LNCaP clone FGC (cell line): ENCODE results near the gene KAT6B.

Source experiments
- DNase-seq: peaks from one replicate; pipeline ENCODE4 v3.0.0-alpha.2; 2011; ENCODE audit warnings: low read depth
- H3K4me3 ChIP-seq: 2 replicates; pipeline ENCODE4 v1.5.1; 2011; ENCODE audit warnings: mild to moderate bottlenecking, low read depth, low read length, control low read depth
- TF ChIP-seq, protein P1 (sequence below): IDR thresholded peaks from 2 replicates; pipeline ENCODE4 v1.5.1; 2012; ENCODE audit warnings: mild to moderate bottlenecking; ENCODE audit not compliant: control insufficient read depth, insufficient read depth; ENCODE audit errors: extremely low read depth

KAT6B gene

DNA sequence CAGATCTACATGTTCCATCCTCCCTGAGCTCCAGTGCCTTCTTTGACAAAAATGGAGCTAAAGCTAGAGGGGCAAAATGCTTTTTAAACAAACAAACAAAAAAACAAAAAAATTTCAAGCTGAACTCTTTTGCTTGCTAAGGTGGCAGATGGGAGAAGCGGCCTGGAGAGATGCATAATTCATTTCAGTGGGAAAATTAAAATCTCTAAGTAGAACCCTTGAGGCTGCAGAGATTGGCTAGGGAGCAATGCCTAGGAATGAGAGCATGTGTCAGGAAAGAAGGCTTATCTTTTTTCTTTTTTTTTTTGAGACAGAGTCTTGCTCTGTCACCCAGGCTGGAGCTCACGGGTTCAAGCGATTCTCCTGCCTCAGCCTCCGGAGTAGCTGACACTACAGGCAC lies 238.7 kb downstream of the KAT6B start:
- no peak for DNase-seq
- TF ChIP-seq, protein P1, sequence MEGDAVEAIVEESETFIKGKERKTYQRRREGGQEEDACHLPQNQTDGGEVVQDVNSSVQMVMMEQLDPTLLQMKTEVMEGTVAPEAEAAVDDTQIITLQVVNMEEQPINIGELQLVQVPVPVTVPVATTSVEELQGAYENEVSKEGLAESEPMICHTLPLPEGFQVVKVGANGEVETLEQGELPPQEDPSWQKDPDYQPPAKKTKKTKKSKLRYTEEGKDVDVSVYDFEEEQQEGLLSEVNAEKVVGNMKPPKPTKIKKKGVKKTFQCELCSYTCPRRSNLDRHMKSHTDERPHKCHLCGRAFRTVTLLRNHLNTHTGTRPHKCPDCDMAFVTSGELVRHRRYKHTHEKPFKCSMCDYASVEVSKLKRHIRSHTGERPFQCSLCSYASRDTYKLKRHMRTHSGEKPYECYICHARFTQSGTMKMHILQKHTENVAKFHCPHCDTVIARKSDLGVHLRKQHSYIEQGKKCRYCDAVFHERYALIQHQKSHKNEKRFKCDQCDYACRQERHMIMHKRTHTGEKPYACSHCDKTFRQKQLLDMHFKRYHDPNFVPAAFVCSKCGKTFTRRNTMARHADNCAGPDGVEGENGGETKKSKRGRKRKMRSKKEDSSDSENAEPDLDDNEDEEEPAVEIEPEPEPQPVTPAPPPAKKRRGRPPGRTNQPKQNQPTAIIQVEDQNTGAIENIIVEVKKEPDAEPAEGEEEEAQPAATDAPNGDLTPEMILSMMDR = no peak

GRCh38 chr10:75066271-75066670 lies 239.9 kb downstream of the KAT6B start:
- H3K4me3 ChIP-seq = no peak overlapping the region
- TF ChIP-seq, protein P1 = no peak
- no peak for DNase-seq

More for the DNA sequence above, 238.7 kb downstream of the KAT6B start:
- no peak overlapping the region for H3K4me3 ChIP-seq

GRCh38 chr10:75067272-75067671 lies 240.9 kb downstream of the KAT6B start:
- H3K4me3 ChIP-seq = no peak overlapping the region
- TF ChIP-seq, protein P1 = no peak
- DNase-seq = no peak

- H3K4me3 ChIP-seq = no peak overlapping the region
- DNase-seq = no peak
- TF ChIP-seq, protein P1 = no peak
Observed at GRCh38 chr10:75068523-75068922, 242.1 kb downstream of the KAT6B start.

- DNase-seq = no peak
- TF ChIP-seq, protein P1 = no peak
Observed at GRCh38 chr10:75070476-75070875, 244.1 kb downstream of the KAT6B start.

DNA sequence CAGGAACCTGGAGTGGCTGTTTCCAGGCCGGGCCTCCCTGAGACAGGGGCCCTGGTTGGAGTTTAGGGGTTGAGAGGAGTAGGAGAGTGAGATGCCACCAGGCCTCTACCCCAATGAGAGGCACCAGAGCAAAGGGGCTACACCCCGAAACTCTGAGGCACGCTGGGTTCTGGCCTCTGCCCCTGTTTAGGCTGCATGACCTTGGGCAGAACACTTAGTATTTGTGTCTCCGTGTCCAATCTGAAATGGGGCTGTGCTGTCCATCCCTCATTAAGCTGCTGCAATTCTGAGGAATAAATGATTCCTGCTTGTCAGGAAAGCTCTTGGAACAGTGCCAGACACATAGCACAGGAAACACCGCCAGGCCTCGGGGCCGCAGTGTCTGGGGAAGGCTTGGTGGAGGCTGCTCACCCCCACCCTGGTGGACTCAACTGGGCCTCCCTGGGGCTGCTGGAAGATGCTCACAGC lies 244.6 kb downstream of the KAT6B start:
- TF ChIP-seq, protein P1 = no peak
- no peak for DNase-seq
- no peak overlapping the region for H3K4me3 ChIP-seq

More at GRCh38 chr10:75070476-75070875, 244.1 kb downstream of the KAT6B start:
- no peak overlapping the region for H3K4me3 ChIP-seq

DNA sequence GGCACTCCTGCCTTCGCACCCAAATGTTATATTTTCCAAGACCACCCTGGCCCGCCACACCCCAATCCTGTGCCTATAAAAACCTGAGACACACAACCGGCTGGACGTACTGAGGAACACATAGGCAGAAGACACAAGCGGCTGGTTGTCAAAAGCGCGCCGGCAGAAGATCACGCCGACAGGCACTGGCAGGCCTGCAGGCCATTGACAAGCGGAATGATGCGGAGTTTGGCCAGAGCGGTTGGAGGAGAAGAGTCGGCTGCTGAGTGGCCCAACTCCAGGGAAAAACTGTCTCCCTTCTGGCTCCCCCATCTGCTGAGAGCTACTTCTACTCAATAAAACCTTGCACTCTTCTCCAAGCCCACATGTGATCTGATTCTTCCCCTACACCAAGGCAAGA lies 245.4 kb downstream of the KAT6B start:
- TF ChIP-seq, protein P1 = no peak
- no peak overlapping the region for H3K4me3 ChIP-seq
- no peak for DNase-seq
